ENCODE results near the gene CUL4A. TPM values are rescaled to one million over a fixed set of nuclear protein-coding genes. Genes with fewer than 3 reads are reported as not detected.

Gene CUL4A
- polyA plus RNA-seq, 1 of the 3 experiments (the other 2 are of a cell fraction): 51.2 TPM

- H4K20me1 ChIP-seq (ENCODE audit: insufficient read depth): no peaks in the 10 kb centered on the region
- H3K9me2 ChIP-seq: no peaks in the 10 kb centered on the region
- no peak for DNase-seq
- H3K9ac ChIP-seq: no peak overlapping the region
- H3K27me3 ChIP-seq (ENCODE audit: insufficient read depth): no peaks in the 10 kb centered on the region
- no peak overlapping the region for H3K4me3 ChIP-seq (ENCODE audit: low read depth in 2 of 2, low read length in 1 of 2)
- H3K4me1 ChIP-seq (ENCODE audit: control insufficient read depth in 1 of 2, insufficient read depth in 2 of 2, low read depth in 1 of 2, low read length in 1 of 2): no peaks in the 10 kb centered on the region
- ChIA-PET CTCF (interaction anchor here (0.8 kb wide), 1 partner anchor 43 kb away, joined by 3 read pairs; no protein-coding TSS in a partner anchor), POLR2A (no interaction called here)
- H3K9me3 ChIP-seq: no peaks in the 10 kb centered on the region
- WGBS (ENCODE audit: low lambda C conversion rate): 97% methylated on average over 10 of the region's 10 CpGs
- H3K27ac ChIP-seq (ENCODE audit: low read depth in 2 of 2, low read length in 1 of 2): no peak overlapping the region
- no peaks in the 10 kb centered on the region for H3K79me2 ChIP-seq (ENCODE audit: insufficient read depth)
- no peak overlapping the region for H3K4me2 ChIP-seq
- peaks cover 0 to 7% of the 10 kb centered on the region in 2 experiments for H3K36me3 ChIP-seq (replicated peaks in 1 of 2; ENCODE audit: control insufficient read depth in 1 of 2, insufficient read depth in 2 of 2, low read length in 1 of 2)
- H2AFZ ChIP-seq (ENCODE audit: low read depth): no peak overlapping the region
- no peaks in the 10 kb centered on the region for H3F3A ChIP-seq (replicated peaks; ENCODE audit: insufficient read depth)
- TF ChIP-seq CTCF (IDR thresholded peaks at IDR 0.05): no peak
- no peak for TF ChIP-seq EP300 (IDR thresholded peaks at IDR 0.05; ENCODE audit: borderline replicate concordance in 1 of 2, low read depth in 1 of 2, low read length in 1 of 2)
Observed at GRCh38 chr13:113272701-113273181, 63.3 kb downstream of the CUL4A start.

GRCh38 chr13:113273321-113273720 is 63.9 kb downstream of the CUL4A start:
- H4K20me1 ChIP-seq (ENCODE audit: insufficient read depth): no peaks in the 10 kb centered on the region
- no peak overlapping the region for H2AFZ ChIP-seq (ENCODE audit: low read depth)
- H3K9me2 ChIP-seq: no peaks in the 10 kb centered on the region
- no peak overlapping the region for H3K4me3 ChIP-seq (ENCODE audit: low read depth in 2 of 2, low read length in 1 of 2)
- no peak overlapping the region for H3K27ac ChIP-seq (ENCODE audit: low read depth in 2 of 2, low read length in 1 of 2)
- TF ChIP-seq GATA2 (CRISPR knock-in tag; IDR thresholded peaks at IDR 0.05) (no peak), RXRA (IDR thresholded peaks at IDR 0.05; ENCODE audit: borderline replicate concordance, low read depth) (no peak), TEAD4 (IDR thresholded peaks at IDR 0.05; ENCODE audit: borderline replicate concordance, insufficient read depth) (no peak), SMC3 (IDR thresholded peaks at IDR 0.05; ENCODE audit: low read depth, low read length) (no peak), RAD21 (IDR thresholded peaks at IDR 0.05; ENCODE audit: low read length) (no peak), MEF2A (IDR thresholded peaks at IDR 0.05; ENCODE audit: borderline replicate concordance, low read depth) (no peak), ZBTB33 (IDR thresholded peaks at IDR 0.05; ENCODE audit: borderline replicate concordance, low read depth) (no peak), TCF12 (IDR thresholded peaks at IDR 0.05) (no peak), CHD2 (IDR thresholded peaks at IDR 0.05; ENCODE audit: low read length, partially characterized antibody) (no peak), IRF3 (IDR thresholded peaks at IDR 0.05; ENCODE audit: low read depth, low read length) (no peak), MAX (IDR thresholded peaks at IDR 0.05; ENCODE audit: low read depth) (no peak)
- no peaks in the 10 kb centered on the region for H3K9me3 ChIP-seq
- no peak for DNase-seq
- no peaks in the 10 kb centered on the region for H3K27me3 ChIP-seq (ENCODE audit: insufficient read depth)
- no peaks in the 10 kb centered on the region for H3K4me1 ChIP-seq (ENCODE audit: control insufficient read depth in 1 of 2, insufficient read depth in 2 of 2, low read depth in 1 of 2, low read length in 1 of 2)
- H3K79me2 ChIP-seq (ENCODE audit: insufficient read depth): no peaks in the 10 kb centered on the region
- H3K9ac ChIP-seq: no peak overlapping the region
- CTCF ChIA-PET: interaction anchor here (0.8 kb wide), 1 partner anchor 43 kb away, joined by 3 read pairs; no protein-coding TSS in a partner anchor
- POLR2A ChIA-PET: no interaction called here
- H3K4me2 ChIP-seq: no peak overlapping the region
- H3K36me3 ChIP-seq (replicated peaks in 1 of 2; ENCODE audit: control insufficient read depth in 1 of 2, insufficient read depth in 2 of 2, low read length in 1 of 2): peaks cover 0 to 7% of the 10 kb centered on the region in 2 experiments
- 79% methylated on average over 6 of the region's 6 CpGs for WGBS (ENCODE audit: low lambda C conversion rate)
- H3F3A ChIP-seq (replicated peaks; ENCODE audit: insufficient read depth): no peaks in the 10 kb centered on the region
